Subcutaneous adipose tissue (tissue), 4 donors: Measurements from ENCODE around the gene SMIM38. TPM values are rescaled to one million over a fixed set of nuclear protein-coding genes. Genes with fewer than 3 reads are reported as not detected.

Experiments
- CTCF ChIP-seq: fragments of 450-650 bp; IDR thresholded peaks from one replicate; pipeline ENCODE4 v1.5.1; 2016; ENCODE audit warnings: low read depth, mild to moderate bottlenecking, control low read depth, antibody characterized with exemption, moderate library complexity
- total RNA-seq, 4 donors: library from RNA; depleted of rRNA; stranded (reverse); fragments of >200 nt; gene quantifications; one replicate each; pipeline ENCODE4 v1.1.0, GENCODE V29; 2016

The SMIM38 gene
- total RNA-seq, 4 donors from 2014 or later = 0.44 to 1.2 (median 1.1) TPM; not detected in 1

- no peak for TF ChIP-seq CTCF
Observed at GRCh38 chr11:69200331-69201065, 44.8 kb downstream of the SMIM38 start.

GRCh38 chr11:69201066-69201365 is 45.3 kb downstream of the SMIM38 start:
- TF ChIP-seq CTCF = no peak

GRCh38 chr11:69201764-69202370 is 46.1 kb downstream of the SMIM38 start:
- no peak for TF ChIP-seq CTCF

- no peak for TF ChIP-seq CTCF
Observed at GRCh38 chr11:69202511-69203221, 46.9 kb downstream of the SMIM38 start.

GRCh38 chr11:69203381-69203780 is 47.6 kb downstream of the SMIM38 start:
- TF ChIP-seq CTCF = no peak

GRCh38 chr11:69203901-69204245 is 48.1 kb downstream of the SMIM38 start:
- TF ChIP-seq CTCF = no peak

- no peak for TF ChIP-seq CTCF
Observed at GRCh38 chr11:69204246-69204940, 48.7 kb downstream of the SMIM38 start.
